ENCODE results near the gene DGKD. TPM values are rescaled to one million over a fixed set of nuclear protein-coding genes. Genes with fewer than 3 reads are reported as not detected.
A peak's percentile ranks its signal among the peaks of the same experiment; 100 is the strongest.

DGKD gene
- total and polyA plus RNA-seq, 9 of the 15 experiments (the other 6 are each of a cell fraction or from before 2014, with no cell fraction given), result 0.52 to 29.5 (median 10.6) TPM

- TF ChIP-seq MNT (conservative IDR thresholded peaks at IDR 0.05) (peak; percentile 60 to 70; a peak in 3 of 4 replicates), SIN3B (IDR thresholded peaks at IDR 0.05; ENCODE audit: low read depth) (no peak), ZC3H8 (IDR thresholded peaks at IDR 0.05) (no peak), ZBTB43 (CRISPR knock-in tag; IDR thresholded peaks at IDR 0.05) (no peak), WHSC1 (IDR thresholded peaks at IDR 0.05; ENCODE audit: low read length) (no peak), HDAC3 (IDR thresholded peaks at IDR 0.05; ENCODE audit: borderline replicate concordance, partially characterized antibody) (peak; percentile 60), C11orf30 (IDR thresholded peaks at IDR 0.05; ENCODE audit: low read depth) (peak; percentile 99), TAL1 (IDR thresholded peaks at IDR 0.05) (no peak; the same call in 1 of the 2 replicates), ZZZ3 (IDR thresholded peaks at IDR 0.05) (no peak), KLF10 (CRISPR knock-in tag; IDR thresholded peaks at IDR 0.05) (no peak), FOXM1 (IDR thresholded peaks at IDR 0.05; ENCODE audit: low read depth) (peak; percentile 63), FOXM1 (CRISPR knock-in tag; IDR thresholded peaks at IDR 0.05; ENCODE audit: low read depth) (no peak), RAD51 (IDR thresholded peaks at IDR 0.05; ENCODE audit: borderline replicate concordance, low read depth) (peak; percentile 68; the same call in 1 of the 2 replicates), ZNF592 (IDR thresholded peaks at IDR 0.05) (peak; percentile 90), CREB5 (CRISPR knock-in tag; IDR thresholded peaks at IDR 0.05) (no peak), CTCFL (IDR thresholded peaks at IDR 0.05; ENCODE audit: borderline replicate concordance, insufficient read depth, low read depth, low read length, poor library complexity, severe bottlenecking) (no peak)
Observed at GRCh38 chr2:233426619-233427342, 72.5 kb downstream of the DGKD start (continued).
